GM19238 (cell line): Measurements from ENCODE around the gene KLC3.
"Not testable (repeated sequence)": the region's sequence is repeated elsewhere in the genome, so short reads cannot be mapped to it uniquely, and the experiment has no call there.

Experiments
- DNase-seq: peaks from one replicate; pipeline ENCODE4 v3.0.0; 2011; ENCODE audit warnings: low spot score; ENCODE audit not compliant: insufficient read length

KLC3 gene

DNA sequence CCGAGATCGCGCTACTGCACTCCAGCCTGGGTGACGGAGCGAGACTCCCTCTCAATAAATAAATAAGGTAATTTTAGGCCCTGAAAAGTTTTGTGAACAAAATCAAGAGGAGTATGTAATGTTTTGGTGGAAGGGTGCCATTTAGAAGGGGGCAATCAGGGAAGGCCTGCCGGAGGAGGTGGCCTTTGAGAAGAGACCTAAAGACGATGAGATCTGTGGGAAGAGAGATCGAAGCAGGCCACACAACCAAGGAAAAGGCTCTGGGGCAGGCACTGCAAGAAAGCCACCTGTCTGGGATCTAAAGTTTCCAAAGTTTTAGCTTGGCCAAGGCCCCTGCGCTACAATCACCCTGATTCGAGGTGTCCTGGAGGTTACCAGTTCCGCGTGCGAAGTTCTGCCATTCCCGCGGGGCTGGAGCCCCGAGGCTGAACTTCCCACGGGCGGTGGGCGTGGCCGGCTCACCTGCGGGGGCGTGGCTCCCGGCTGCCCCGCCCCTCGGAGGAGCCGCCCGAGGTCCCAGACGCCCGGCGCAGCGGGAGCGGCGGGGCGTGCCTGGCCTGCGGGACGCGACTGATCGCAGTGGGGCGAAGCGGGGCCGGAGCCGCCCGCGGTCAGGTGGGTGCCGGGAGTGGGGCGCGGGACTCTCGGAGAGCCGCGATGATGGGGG is at the start of gene KLC3:
Gene KLC3 (plus strand): TSS at position 519 of the 667 bp plus-strand sequence. CDS start 4,792 bp downstream, outside the sequence.
- DNase-seq: peak; percentile 53

DNA sequence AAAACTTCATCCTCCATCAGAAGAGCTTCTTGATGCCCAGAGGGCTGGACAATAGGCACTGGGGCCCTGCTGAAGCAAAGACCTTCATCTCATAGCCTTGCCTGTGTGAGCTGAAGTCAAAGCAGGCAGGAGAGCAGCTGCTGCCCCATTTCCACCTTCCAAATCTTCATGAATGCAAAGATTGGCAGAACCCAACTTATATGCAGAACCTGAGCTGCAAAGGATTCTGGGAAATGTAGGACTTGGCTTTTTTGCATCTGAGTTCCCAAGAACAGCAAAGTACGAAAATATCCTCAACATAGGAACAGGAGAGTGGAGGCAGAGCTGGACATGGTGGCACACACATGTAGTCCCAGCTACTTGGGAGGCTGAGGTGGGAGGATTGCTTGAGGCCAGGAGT is 48.7 kb upstream of the KLC3 start:
- DNase-seq: no peak

DNA sequence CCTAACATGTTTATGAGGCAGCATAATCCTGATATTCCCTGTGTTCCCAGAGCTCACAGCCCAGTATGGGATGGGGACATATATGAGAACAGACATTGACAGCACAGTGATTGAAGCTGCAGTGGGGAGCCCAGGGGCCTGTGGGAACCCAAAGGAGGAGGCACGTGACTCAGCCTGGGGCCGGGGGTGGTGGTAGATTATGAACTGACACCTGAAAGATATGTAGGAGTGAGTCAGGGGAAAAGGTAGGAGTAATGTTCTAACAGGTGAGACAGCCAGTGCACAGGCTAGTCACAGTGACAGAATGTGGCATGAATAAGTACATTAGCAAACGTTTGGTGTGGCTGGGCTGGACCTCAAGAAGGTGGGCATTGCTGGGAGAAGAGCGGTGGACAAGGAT is 46.9 kb upstream of the KLC3 start:
- DNase-seq: no peak

DNA sequence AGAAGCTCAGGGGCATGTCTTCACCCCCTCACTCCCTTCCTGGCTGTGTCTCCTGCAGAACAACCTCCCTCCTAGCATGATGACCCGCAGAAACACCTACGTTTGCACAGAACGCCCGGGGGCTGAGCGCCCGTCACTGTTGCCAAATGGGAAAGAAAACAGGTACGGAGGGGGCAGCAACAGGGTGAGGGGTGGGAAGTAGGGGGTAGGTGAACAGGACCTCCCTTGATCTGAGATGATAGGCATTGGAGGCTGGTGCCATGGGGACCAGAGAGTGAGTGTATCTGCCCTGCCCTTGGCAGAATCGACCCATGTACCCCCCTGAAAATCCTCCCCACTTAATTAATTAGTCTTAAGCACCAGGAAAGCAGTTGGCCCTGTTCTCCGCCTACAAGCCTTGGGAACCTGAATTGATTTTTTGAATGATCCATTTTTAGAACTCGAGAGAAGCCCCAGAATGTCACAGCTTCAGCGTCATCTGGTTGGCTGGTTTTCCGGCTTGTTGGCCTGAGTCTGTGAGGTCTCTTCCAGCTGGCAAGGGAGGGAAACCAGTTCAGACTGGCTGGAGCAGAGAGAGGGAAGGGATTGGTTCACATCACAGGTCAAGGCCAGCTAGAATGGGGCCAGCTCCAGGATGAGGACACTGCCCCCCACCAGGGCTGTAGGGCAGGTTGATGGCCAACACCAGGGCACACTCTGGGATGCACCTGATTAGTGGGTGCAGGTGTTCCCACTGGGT is 46.1 kb upstream of the KLC3 start:
- no peak for DNase-seq

DNA sequence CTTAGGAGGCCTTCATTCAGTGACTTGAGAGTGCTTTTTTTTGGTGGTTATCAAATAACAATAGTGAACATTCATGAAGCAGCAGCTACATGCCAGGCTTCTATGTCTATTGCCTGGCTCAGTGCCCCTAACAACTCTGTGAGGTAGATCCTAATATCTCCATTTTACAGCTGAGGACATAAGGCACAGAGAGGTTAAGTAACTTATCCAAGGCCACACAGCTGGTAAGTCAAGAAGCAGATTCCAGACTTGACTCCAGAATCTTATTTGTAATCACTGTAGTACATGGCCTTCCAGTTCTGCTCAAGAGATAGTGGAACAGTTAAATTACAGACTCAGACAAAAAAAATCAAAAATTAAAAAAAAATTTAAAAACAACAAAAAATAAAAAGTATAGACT is 44.7 kb upstream of the KLC3 start:
- no peak for DNase-seq

DNA sequence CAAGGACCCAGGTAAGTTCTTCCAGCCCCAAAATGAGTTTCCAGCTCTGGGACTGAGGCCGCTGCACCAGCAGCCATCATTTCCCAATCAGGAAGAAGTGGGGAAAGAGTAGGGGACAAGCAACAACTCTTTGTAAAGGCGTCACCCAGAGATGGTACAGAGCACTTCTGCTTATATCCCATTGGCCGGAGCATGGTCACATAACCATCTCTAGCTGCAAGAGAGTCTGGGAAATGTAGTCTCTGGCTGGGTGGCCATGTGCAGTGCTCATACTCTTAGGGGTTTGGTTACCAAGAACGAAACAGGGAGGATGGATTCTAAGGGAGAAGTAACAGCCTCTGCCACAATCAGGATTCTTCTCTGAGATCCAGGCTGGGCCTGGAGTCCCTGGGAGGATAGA is 44.2 kb upstream of the KLC3 start:
- DNase-seq: no peak

DNA sequence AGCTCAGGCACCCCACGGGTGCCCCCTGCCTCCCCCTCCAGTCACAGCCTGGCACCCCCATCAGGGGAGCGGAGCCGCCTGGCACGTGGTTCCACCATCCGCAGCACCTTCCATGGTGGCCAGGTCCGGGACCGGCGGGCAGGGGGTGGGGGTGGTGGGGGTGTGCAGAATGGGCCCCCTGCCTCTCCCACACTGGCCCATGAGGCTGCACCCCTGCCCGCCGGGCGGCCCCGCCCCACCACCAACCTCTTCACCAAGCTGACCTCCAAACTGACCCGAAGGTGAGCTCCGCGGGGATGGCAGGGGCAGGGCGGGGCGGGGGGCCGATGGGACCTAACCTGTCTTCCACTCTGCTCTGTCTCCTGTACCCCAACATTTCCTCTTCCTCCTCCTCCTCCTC is 42.9 kb upstream of the KLC3 start:
- no peak for DNase-seq

DNA sequence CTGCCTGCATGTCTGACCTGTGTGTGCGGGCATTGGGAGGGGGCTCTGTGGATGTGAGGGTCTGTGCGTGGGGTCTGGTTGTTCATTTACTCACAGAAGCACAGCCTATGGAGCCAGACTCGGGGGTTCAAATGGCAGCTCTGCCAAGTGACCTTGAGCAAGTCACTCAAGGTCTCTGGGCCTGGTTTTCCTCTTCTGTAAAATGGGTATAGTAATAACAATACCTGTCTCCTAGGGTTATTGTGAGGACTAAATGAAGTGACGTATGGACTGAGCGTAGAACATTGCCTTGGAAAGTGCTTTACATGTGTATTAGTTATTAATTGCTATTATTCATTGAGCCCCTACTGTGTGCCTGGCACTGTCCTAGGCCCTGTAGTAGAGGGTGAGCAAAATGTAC is 42.3 kb upstream of the KLC3 start:
- no peak for DNase-seq

DNA sequence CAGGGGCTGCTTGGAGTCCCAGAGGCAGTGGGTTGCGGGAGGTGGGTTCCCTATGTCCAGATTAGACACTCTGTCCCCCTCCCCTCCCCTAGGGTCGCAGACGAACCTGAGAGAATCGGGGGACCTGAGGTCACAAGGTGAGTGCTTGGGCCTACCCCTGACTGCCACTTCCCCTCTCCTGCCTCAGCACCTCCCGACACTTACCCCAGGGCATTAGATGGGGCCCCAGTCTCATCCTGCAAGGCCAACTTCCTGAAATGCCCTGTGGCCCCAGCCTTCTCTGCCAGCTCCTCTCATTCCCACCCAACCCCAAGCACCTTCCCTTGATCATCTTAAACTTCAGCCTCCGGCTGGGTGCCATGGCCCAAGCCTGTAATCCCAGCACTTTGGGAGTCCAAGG is 40.8 kb upstream of the KLC3 start:
- DNase-seq: no peak

DNA sequence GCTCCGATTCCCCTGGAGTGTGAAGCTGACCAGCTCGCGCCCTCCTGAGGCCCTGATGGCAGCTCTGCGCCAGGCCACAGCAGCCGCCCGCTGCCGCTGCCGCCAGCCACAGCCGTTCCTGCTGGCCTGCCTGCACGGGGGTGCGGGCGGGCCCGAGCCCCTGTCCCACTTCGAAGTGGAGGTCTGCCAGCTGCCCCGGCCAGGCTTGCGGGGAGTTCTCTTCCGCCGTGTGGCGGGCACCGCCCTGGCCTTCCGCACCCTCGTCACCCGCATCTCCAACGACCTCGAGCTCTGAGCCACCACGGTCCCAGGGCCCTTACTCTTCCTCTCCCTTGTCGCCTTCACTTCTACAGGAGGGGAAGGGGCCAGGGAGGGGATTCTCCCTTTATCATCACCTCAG is 38.1 kb upstream of the KLC3 start:
- DNase-seq: no peak

DNA sequence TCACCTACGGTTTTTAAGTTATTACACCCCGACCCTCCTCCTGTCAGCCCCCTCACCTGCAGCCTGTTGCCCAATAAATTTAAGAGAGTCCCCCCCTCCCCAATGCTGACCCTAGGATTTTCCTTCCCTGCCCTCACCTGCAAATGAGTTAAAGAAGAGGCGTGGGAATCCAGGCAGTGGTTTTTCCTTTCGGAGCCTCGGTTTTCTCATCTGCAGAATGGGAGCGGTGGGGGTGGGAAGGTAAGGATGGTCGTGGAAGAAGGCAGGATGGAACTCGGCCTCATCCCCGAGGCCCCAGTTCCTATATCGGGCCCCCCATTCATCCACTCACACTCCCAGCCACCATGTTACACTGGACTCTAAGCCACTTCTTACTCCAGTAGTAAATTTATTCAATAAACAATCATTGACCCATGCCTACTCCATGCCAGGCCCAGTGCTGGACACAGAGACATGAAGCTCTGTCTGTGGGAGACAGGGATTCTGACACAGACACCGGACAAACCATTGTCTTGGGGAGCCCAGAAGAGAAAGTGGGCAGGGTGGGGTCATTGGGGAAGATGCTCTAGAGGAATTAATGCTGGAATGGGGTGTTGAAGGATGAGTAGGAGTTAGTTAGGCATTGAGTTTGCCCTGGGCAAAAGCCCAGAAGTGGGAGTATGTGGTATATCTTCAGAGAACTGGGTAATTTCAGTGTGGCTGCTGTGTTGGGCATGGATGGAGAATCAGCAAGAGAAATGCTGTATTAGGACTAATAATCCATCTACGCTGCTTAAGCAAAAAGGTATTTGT is 37.1 kb upstream of the KLC3 start:
- no peak for DNase-seq

DNA sequence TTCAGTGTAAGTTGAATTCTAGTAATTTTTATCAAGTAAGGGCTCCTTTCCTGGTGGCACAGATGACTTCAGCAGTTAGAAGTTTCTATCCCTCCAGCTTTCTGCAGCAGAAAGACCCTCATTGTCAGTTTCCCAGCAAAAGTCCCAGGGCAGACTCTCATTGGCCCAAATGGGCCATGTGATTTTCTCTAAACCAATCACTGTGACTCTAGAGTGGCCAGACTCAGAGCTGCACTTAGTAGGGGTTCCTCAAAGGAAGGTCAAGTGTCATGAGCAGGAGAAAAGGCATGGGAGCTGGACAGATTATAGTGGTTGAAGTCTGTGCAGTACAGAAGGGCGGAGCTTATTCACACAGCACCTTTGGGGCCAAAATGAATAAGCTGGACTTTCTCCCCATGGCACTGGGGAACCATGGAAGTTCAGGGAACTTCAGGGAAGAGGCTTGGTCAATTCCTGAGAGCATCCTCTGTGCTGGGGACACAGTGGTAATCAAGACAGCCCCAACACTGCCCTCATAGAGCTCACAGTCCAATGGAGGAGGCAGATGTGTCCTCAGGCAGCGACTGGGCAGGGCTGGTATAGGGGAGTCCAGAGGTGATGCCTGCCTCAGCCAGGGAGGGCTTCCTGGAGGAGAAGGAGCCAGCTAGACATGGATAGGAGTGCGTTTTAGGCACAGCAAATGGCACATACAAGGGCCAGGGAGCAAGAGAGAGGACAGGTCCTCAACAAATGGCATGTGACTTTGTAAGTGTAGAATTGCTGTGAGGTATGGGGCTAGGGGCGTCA is 36.2 kb upstream of the KLC3 start:
- DNase-seq: no peak

DNA sequence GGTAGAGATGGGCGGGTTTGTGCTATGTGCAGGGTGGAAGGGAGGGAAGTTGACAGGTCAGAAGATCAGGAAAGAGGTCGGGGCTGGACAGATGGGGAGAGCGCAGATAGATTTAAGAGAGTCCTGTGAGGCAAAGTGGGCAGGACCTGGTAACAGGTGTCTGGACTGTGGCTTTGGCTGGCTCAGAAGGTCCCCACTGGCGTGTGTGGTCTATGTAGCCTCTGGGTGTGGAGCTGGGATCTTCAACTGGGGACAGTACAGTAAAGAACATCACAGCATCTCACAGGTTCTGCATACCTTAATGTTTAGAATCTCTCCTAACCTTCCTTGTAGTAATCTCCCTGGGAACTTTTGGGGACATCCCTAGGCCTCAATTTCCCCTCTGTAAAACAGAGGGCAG is 35.5 kb upstream of the KLC3 start:
- no peak for DNase-seq

DNA sequence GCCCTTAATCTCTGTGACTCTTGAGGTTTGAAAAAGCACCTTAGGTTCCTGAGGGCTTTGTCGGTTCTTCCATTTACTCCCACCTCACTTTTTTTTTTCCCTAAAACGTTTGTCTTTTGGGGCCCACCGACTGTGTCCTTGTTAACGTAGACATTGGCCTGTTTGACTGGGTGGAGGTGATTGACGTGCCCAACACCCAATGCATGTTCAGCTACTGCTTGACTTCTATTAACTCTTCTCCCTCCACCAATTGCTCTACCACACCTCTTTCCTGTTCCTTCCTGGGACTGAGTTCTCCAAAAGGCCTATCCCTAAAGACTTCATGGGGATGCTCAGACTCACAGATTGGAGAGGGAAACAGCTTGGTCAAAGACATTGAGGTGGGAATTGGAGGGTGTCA is 35.1 kb upstream of the KLC3 start:
- DNase-seq: no peak

DNA sequence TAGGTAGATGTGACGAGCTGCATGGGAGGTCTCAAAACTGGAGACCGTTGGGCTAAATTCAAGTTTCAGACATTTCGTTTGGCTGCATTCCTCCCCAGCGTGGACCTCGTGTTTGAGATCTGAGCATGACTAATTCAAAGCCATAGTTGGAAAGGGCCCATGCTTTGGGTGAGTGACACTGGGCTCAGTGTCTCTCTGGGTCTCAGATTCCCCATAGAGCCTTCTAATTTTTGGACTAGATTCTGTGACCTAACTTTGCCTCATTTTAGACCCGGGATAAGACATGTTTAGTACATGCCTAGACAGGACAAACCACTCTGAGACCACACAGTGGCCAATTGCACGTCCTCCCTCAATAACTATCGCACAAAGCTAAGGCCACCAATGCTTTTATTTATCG is 34.5 kb upstream of the KLC3 start:
- DNase-seq: no peak

DNA sequence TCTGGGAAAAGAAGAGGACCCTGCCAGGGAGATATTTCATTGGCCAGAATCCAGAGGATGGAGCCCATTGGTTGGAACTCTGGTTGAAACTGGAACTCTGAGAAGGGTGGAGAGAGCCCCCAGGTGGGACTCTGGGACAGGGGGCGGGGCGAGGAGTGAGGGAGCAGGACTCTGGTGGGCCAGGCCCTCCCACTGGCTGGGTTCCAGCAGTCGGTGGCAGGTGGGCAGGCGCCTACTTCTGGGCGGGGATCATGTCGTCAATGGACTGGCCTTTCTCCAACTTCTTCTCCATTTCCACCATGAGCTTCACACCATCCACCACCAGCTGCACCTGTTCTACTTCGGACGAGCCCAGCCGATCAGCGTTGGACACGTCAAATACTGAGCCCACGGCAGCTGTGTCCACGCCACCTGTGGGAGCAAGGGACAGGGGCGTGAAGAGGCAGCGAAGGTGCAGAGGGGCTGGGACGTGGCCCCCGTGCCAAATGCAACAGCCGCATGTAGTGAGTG is 34.0 kb upstream of the KLC3 start:
- no peak for DNase-seq

DNA sequence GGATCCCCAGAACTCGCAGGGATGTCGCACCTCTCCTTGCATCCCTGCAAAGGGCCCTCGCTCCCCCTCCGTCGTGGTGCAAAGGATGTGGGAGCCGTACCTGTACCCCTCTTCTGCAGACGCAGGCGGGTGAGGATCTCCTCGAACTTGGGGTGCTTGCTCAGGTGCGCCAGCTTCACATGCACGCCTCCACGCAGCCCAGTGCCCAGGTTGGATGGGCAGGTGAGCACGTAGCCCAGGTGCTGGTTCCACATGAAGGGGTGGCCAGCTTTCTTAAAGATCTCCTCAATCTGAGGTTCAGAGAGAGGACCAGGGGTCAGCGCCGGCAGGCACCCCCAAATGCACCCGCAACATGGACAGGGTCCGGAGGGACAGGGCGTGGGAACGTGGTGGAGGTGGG is 33.2 kb upstream of the KLC3 start:
- no peak for DNase-seq

DNA sequence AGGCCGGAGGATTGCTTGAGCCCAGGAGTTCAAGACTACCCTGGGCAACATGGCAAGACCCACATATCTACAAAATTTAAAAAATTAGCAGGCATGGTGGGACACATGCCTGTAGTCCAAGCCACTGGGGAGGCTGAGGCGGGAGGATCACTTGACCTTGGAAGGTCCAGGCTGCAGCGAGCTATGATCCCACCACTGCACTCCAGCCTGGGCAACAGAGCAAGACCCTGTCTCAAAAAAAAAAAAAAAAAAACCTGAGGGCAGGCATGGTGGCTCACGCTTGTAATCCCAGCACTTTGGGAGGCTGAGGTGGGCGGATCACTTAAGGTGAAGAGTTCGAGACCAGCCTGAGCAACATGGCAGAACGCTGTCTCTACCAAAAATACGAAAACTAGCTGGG is 31.2 kb upstream of the KLC3 start:
- DNase-seq: not testable (repeated sequence)

DNA sequence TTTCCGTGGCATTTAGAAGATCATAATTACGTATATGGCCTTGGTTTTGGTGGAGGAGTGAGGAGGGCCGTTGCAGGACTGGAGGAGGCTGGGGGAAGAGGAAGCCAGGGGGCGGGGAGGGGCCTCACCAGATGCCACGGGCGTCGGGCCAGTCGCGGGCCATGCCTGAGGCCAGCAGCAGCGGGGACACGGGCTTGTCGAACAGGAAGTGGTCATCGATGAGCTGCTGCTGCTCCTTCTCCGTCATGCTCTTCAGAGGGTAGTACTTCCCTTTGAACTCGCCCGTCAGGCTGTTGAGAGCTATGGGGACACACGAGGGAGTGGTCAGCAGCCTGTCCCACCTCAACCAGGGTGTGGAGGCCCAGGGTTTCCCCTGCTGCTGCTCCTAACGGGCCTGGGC is 28.9 kb upstream of the KLC3 start:
- DNase-seq: no peak

DNA sequence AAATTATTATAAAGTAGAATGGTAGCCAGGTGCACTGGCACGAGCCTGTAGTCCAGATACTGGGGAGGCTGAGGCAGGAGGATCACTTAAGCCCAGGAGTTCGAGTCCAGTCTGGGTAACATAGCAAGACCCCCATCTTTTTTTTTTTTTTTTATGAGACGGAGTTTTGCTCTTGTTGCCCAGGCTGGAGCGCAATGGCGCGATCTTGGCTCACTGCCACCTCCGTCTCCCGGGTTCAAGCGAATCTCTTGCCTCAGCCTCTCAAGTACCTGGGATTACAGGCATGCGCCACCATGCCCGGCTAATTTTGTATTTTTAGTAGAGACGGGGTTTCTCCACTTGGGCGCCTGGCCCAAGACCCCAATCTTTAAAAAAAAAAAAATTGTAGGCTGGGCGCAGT is 28.3 kb upstream of the KLC3 start:
- DNase-seq: not testable (repeated sequence)

DNA sequence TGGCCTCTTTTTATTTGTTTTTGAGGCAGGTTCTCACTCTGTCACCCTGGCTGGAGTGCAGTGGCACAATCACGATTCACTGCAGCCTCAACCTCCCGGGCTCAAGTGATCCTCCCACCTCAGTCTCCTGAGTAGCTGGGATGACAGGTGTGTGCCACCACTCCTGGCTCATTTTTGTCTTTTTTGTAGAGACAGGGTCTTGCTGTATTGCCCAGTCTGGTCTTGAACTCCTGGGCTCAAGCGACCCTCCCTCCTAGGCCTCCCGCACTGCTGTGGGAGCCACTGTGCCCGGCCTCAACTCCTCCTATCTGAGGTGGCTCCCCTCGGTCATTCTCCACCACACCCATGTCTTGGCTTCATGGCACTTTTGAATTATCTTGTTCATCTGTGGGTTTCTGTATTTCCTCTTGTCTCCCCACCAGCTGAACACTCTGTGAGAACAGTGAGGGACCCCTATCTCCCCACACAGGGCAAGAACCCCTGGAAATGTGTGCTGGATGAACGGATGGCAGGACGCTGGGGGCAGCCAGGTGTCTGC is 25.8 kb upstream of the KLC3 start:
- DNase-seq: no peak
